ENCODE measurements around the gene RIPPLY3. TPM values are rescaled to one million over a fixed set of nuclear protein-coding genes. Genes with fewer than 3 reads are reported as not detected.
"Not testable (repeated sequence)": the region's sequence is repeated elsewhere in the genome, so short reads cannot be mapped to it uniquely, and the experiment has no call there.

RIPPLY3 gene
- total RNA-seq, 2 experiments from 2014 or later, result not detected

DNA sequence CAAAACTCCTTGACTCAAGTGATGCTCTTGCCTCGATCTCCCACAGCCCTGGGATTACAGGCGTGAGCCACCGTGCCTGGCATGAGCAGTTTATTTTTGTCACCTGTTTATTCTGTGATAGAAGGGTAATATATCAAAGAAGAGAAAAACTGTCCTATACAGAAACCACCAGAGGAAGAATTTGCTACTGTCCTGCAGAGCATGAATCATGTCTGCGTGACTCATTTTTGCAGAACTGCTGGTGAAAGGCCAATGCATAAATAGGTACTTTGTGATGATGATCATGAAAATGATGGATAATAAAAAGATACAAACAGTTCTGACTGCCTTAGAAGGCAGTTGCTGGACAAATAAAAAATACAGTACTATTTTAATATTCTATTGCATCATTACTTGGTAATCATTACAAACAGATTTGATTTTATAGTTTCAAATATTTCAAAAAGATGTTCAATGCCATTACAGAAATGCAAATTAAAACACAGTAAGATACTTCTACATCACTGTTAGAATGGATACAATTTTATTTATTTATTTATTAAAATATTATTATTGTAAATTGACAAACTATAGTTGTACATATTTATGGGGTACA is 26.5 kb downstream of the RIPPLY3 start:
- intact Hi-C loops (cut with micrococcal nuclease; ENCODE audit: unreplicated experiment), result no loop called here
- TF ChIP-seq, protein P1, sequence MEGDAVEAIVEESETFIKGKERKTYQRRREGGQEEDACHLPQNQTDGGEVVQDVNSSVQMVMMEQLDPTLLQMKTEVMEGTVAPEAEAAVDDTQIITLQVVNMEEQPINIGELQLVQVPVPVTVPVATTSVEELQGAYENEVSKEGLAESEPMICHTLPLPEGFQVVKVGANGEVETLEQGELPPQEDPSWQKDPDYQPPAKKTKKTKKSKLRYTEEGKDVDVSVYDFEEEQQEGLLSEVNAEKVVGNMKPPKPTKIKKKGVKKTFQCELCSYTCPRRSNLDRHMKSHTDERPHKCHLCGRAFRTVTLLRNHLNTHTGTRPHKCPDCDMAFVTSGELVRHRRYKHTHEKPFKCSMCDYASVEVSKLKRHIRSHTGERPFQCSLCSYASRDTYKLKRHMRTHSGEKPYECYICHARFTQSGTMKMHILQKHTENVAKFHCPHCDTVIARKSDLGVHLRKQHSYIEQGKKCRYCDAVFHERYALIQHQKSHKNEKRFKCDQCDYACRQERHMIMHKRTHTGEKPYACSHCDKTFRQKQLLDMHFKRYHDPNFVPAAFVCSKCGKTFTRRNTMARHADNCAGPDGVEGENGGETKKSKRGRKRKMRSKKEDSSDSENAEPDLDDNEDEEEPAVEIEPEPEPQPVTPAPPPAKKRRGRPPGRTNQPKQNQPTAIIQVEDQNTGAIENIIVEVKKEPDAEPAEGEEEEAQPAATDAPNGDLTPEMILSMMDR (conservative IDR thresholded peaks at IDR 0.05; ENCODE audit: low read length), result no peak
- TF ChIP-seq EZH2phosphoT487 (IDR thresholded peaks at IDR 0.05; ENCODE audit: borderline replicate concordance, low read depth, low read length), result no peak
- ChIA-PET CTCF (ENCODE audit: unreplicated experiment) (no interaction called here), POLR2A (interaction anchor here (0.7 kb wide), 1 partner anchor 169 kb away, joined by 3 read pairs; no protein-coding TSS in a partner anchor)
- Histone ChIP-seq H4K20me1 (ENCODE audit: insufficient read depth, low read length) (no peaks in the 10 kb centered on the region), H3K79me2 (ENCODE audit: insufficient read depth, low read depth, low read length) (no peaks in the 10 kb centered on the region), H2AFZ (ENCODE audit: low read length) (no peak overlapping the region), H3K4me1 (ENCODE audit: insufficient read depth, low read length, poor library complexity, severe bottlenecking) (no peaks in the 10 kb centered on the region), H3K27ac (ENCODE audit: low read depth, low read length, poor library complexity, severe bottlenecking) (no peak overlapping the region), H3K36me3 (ENCODE audit: insufficient read depth, low read length) (no peaks in the 10 kb centered on the region), H3K9me2 (ENCODE audit: insufficient read depth, low read length) (no peaks in the 10 kb centered on the region), H3K4me3 (ENCODE audit: low read depth, low read length, poor library complexity, severe bottlenecking) (no peak overlapping the region), H3K9me3 (ENCODE audit: low read length) (no peaks in the 10 kb centered on the region), H3K4me2 (ENCODE audit: low read length) (no peak overlapping the region)
- no TSS peak for BruUV-seq (replicated peaks)
- no peak for DNase-seq (ENCODE audit: low spot score)

GRCh38 chr21:37034394-37034793 is 27.9 kb downstream of the RIPPLY3 start:
- H3K79me2 ChIP-seq (ENCODE audit: insufficient read depth, low read depth, low read length); H3K9me2 ChIP-seq (ENCODE audit: insufficient read depth, low read length); BruUV-seq (replicated peaks); DNase-seq (ENCODE audit: low spot score); H2AFZ ChIP-seq (ENCODE audit: low read length); intact Hi-C loops (cut with micrococcal nuclease; ENCODE audit: unreplicated experiment); H3K4me1 ChIP-seq (ENCODE audit: insufficient read depth, low read length, poor library complexity, severe bottlenecking); H3K4me2 ChIP-seq (ENCODE audit: low read length); H3K36me3 ChIP-seq (ENCODE audit: insufficient read depth, low read length); H4K20me1 ChIP-seq (ENCODE audit: insufficient read depth, low read length); H3K9me3 ChIP-seq (ENCODE audit: low read length); CTCF ChIA-PET (ENCODE audit: unreplicated experiment); H3K27ac ChIP-seq (ENCODE audit: low read depth, low read length, poor library complexity, severe bottlenecking); H3K4me3 ChIP-seq (ENCODE audit: low read depth, low read length, poor library complexity, severe bottlenecking): not testable (repeated sequence)
- POLR2A ChIA-PET, result interaction anchor here (0.6 kb wide), 1 partner anchor 631 kb away, joined by 3 read pairs; no protein-coding TSS in a partner anchor

DNA sequence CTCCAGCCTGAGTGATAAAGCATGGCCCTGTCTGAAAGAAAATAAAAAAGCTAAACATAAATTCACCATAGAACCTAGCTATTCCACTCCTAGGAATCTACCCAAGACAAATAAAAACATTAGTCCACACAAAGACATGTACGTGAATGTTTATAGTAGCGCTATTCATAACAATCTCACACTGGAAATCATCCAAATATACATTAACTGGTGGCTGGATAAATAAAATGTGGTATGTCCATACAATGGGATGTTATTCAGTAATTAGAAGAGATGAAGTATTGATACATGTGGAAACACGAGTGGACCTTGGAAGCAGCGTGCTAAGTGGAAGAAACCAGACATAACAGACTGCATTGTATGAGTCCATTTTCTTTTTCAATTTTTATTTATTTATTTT is 29.7 kb downstream of the RIPPLY3 start:
- no peak for TF ChIP-seq EZH2phosphoT487 (IDR thresholded peaks at IDR 0.05; ENCODE audit: borderline replicate concordance, low read depth, low read length)
- TF ChIP-seq, protein P1 (conservative IDR thresholded peaks at IDR 0.05; ENCODE audit: low read length), result no peak
- no peaks in the 10 kb centered on the region for H3K9me2 ChIP-seq (ENCODE audit: insufficient read depth, low read length)
- POLR2A ChIA-PET, result no interaction called here
- no peak overlapping the region for H3K27ac ChIP-seq (ENCODE audit: low read depth, low read length, poor library complexity, severe bottlenecking)
- no peaks in the 10 kb centered on the region for H3K9me3 ChIP-seq (ENCODE audit: low read length)
- H3K36me3 ChIP-seq (ENCODE audit: insufficient read depth, low read length), result no peaks in the 10 kb centered on the region
- intact Hi-C loops (cut with micrococcal nuclease; ENCODE audit: unreplicated experiment), result no loop called here
- no TSS peak for BruUV-seq (replicated peaks)
- H4K20me1 ChIP-seq (ENCODE audit: insufficient read depth, low read length), result no peaks in the 10 kb centered on the region
- H3K4me3 ChIP-seq (ENCODE audit: low read depth, low read length, poor library complexity, severe bottlenecking), result no peak overlapping the region
- no peak overlapping the region for H3K4me2 ChIP-seq (ENCODE audit: low read length)
- DNase-seq (ENCODE audit: low spot score), result no peak
- no peak overlapping the region for H2AFZ ChIP-seq (ENCODE audit: low read length)
- H3K4me1 ChIP-seq (ENCODE audit: insufficient read depth, low read length, poor library complexity, severe bottlenecking), result no peaks in the 10 kb centered on the region
- no peaks in the 10 kb centered on the region for H3K79me2 ChIP-seq (ENCODE audit: insufficient read depth, low read depth, low read length)
- CTCF ChIA-PET (ENCODE audit: unreplicated experiment), result no interaction called here
